ENCODE results near the gene ZNF277.

The ZNF277 gene

GRCh38 chr7:112185005-112185834, 21.3 kb upstream of the ZNF277 start:
- TF ChIP-seq CTCF (conservative IDR thresholded peaks at IDR 0.05; ENCODE audit: low read depth, low read length), result no peak
- Histone ChIP-seq H2AFZ (ENCODE audit: low read depth) (no peak overlapping the region), H3K27ac (no peak overlapping the region), H3K79me2 (ENCODE audit: insufficient read depth, low read depth) (no peaks in the 10 kb centered on the region), H3K4me2 (no peak overlapping the region), H3K27me3 (ENCODE audit: insufficient read depth, low read depth) (no peaks in the 10 kb centered on the region), H3K9ac (no peak overlapping the region), H3K4me3 (IDR thresholded peaks at IDR 0.05; ENCODE audit: insufficient read depth, low read depth, low read length) (no peak overlapping the region), H3K4me1 (ENCODE audit: low read depth, poor library complexity, severe bottlenecking) (peaks cover 8% of the 10 kb centered on the region), H3K36me3 (ENCODE audit: insufficient read depth) (no peaks in the 10 kb centered on the region), H4K20me1 (ENCODE audit: insufficient read depth) (no peaks in the 10 kb centered on the region)

- Histone ChIP-seq H3K36me3 (ENCODE audit: insufficient read depth) (no peaks in the 10 kb centered on the region), H3K4me3 (IDR thresholded peaks at IDR 0.05; ENCODE audit: insufficient read depth, low read depth, low read length) (no peak overlapping the region), H3K27ac (no peak overlapping the region), H3K4me1 (ENCODE audit: low read depth, poor library complexity, severe bottlenecking) (peaks cover 8% of the 10 kb centered on the region), H3K27me3 (ENCODE audit: insufficient read depth, low read depth) (no peaks in the 10 kb centered on the region), H2AFZ (ENCODE audit: low read depth) (no peak overlapping the region), H3K79me2 (ENCODE audit: insufficient read depth, low read depth) (no peaks in the 10 kb centered on the region), H4K20me1 (ENCODE audit: insufficient read depth) (no peaks in the 10 kb centered on the region), H3K4me2 (no peak overlapping the region), H3K9ac (no peak overlapping the region)
- TF ChIP-seq CTCF (conservative IDR thresholded peaks at IDR 0.05; ENCODE audit: low read depth, low read length), result no peak
Measured at GRCh38 chr7:112186300-112186699, 20.2 kb upstream of the ZNF277 start.

- H3K4me1 ChIP-seq (ENCODE audit: low read depth, poor library complexity, severe bottlenecking), result peaks cover 8% of the 10 kb centered on the region
- H3K4me2 ChIP-seq, result no peak overlapping the region
- no peaks in the 10 kb centered on the region for H3K27me3 ChIP-seq (ENCODE audit: insufficient read depth, low read depth)
- H3K79me2 ChIP-seq (ENCODE audit: insufficient read depth, low read depth), result no peaks in the 10 kb centered on the region
- H3K4me3 ChIP-seq (IDR thresholded peaks at IDR 0.05; ENCODE audit: insufficient read depth, low read depth, low read length), result no peak overlapping the region
- H3K9ac ChIP-seq, result no peak overlapping the region
- no peaks in the 10 kb centered on the region for H4K20me1 ChIP-seq (ENCODE audit: insufficient read depth)
- H3K36me3 ChIP-seq (ENCODE audit: insufficient read depth), result no peaks in the 10 kb centered on the region
- no peak for TF ChIP-seq CTCF (conservative IDR thresholded peaks at IDR 0.05; ENCODE audit: low read depth, low read length)
- H2AFZ ChIP-seq (ENCODE audit: low read depth), result no peak overlapping the region
- H3K27ac ChIP-seq, result no peak overlapping the region
Measured at GRCh38 chr7:112188257-112188656, 18.2 kb upstream of the ZNF277 start.

GRCh38 chr7:112189691-112190090, 16.8 kb upstream of the ZNF277 start:
- Histone ChIP-seq H2AFZ (ENCODE audit: low read depth) (no peak overlapping the region), H3K4me3 (IDR thresholded peaks at IDR 0.05; ENCODE audit: insufficient read depth, low read depth, low read length) (no peak overlapping the region), H3K4me2 (no peak overlapping the region), H4K20me1 (ENCODE audit: insufficient read depth) (no peaks in the 10 kb centered on the region), H3K27me3 (ENCODE audit: insufficient read depth, low read depth) (no peaks in the 10 kb centered on the region), H3K9ac (no peak overlapping the region), H3K4me1 (ENCODE audit: low read depth, poor library complexity, severe bottlenecking) (peaks cover 8% of the 10 kb centered on the region), H3K36me3 (ENCODE audit: insufficient read depth) (no peaks in the 10 kb centered on the region), H3K27ac (no peak overlapping the region), H3K79me2 (ENCODE audit: insufficient read depth, low read depth) (no peaks in the 10 kb centered on the region)
- no peak for TF ChIP-seq CTCF (conservative IDR thresholded peaks at IDR 0.05; ENCODE audit: low read depth, low read length)

Data from KMS-11 (cell line).